NCI-H748 (cell line): ENCODE measurements around the gene BMP2.

Source experiments
- DNase-seq: peaks from one replicate; lab custom pipeline; 2025; ENCODE audit not compliant: unreplicated experiment; lab: John Stamatoyannopoulos, UW

Gene BMP2

DNA sequence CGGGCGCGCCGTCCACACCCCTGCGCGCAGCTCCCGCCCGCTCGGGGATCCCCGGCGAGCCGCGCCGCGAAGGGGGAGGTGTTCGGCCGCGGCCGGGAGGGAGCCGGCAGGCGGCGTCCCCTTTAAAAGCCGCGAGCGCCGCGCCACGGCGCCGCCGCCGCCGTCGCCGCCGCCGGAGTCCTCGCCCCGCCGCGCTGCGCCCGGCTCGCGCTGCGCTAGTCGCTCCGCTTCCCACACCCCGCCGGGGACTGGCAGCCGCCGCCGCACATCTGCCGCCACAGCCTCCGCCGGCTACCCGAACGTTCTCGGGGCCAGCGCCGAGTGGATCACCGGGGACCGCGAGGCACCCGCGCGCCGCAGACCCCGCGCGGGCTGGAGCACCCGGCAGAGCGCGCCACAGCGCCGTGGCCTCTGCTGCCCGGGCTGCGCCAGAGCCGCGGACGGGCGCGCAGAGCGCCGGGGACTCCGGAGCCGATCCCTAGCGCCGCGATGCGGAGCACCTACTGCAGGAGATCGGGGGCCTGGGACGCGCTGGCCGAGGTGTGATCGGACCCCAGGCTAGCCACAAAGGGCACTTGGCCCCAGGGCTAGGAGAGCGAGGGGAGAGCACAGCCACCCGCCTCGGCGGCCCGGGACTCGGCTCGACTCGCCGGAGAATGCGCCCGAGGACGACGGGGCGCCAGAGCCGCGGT is at the start of gene BMP2:
TSS of gene BMP2 (plus strand) at position 151 of the 692 bp plus-strand sequence. CDS start 2,441 bp downstream, outside the sequence.
- DNase-seq = peak; percentile 93

DNA sequence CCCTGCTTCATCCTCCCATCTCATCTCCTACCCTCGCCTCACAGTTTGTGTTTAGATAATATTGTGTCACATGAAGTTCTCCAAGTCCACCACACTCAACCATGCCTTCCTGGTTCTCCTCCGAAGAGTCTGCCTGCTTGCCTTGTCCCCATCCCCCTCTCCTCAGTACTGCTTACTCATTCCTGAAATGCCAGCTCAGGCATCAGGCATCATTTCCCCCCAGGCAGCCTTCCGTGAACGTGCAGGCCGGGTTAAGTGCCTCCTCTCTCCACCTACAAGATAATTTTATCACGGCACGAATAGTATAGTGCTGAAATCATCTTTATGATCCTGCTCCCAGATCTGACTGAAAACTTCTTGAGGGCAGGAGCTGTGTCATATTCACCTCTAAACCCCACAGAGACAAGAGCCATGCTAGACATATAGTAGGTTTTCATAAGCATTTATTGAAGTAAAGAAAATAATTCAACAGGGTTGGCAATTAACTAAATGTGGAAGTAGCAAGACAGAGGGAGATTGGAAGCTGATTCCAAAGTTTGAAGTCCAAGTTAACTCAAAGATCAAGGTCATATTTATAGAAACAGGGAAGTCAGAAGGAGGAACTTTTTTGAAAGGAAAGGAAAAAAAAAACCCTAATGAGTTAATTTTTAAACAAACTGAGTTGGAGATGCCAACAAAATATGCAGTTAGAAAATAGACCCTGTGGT is 48.7 kb upstream of the BMP2 start:
- DNase-seq = no peak

DNA sequence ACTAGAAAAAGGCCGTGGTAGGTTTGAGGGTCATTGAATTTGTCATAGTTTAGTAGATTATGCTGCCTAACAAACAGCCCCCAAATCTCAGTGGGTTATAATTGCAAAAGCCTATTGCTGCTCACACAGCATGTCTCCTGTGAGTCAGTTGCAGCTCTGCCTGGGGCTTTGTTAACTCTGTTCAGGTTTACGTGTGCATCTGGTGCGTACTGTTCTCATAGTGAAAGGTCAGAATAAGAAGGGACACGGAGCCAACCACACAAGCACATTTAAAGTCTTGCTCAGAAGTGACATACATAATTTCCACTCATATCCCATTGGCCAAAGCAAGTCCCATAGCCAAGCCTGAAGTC is 48.1 kb upstream of the BMP2 start:
- no peak for DNase-seq

DNA sequence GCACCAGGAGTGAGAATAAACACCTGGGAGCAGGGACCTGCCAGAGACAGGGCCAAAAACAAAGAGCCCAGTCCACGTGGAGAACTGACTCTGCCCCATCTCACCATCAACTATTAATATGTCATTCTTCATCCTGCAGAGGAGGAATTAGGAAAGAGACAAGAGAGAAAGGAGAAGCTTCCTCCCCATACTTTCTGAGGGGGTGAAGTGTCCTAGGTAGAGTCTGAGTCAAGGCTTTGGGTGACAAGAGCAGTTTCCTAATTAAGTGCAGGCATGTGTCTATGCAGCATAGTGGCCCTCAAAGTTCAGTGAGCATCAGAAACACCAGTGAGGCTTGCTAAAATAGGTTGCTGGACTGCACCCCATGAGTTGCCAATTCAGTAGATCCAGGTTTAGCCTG is 40.7 kb upstream of the BMP2 start:
- DNase-seq = no peak

DNA sequence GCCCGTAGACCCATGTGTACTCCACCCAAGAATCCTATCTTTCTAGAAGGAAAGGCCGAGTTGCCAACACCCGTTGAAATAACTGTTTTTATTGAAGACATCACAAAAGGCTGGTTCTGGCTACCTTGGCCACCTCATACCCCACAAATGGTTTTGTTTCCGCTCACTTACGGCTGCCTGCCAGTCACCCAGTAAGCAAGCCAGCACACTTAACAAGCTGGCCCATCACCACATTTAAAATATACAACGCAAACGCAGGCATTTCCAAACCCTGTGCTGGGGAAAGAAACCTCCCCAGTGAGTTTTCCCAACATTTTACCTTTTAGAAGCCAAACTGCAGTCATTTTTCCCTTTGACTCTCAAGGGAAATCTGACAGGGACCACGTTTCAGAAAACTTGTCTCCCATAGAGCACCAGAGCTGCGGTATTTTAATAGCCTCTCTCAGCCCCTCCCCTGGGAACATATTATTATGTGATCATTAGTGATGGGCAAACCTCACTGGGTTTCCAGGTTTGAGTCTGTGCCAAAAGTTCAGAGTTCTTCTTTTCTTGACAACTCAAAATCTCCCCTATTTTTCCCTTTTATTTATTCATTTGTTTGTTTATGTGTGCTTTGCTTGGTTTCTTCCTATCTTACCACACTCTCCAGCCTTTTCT is 36.7 kb upstream of the BMP2 start:
- no peak for DNase-seq

DNA sequence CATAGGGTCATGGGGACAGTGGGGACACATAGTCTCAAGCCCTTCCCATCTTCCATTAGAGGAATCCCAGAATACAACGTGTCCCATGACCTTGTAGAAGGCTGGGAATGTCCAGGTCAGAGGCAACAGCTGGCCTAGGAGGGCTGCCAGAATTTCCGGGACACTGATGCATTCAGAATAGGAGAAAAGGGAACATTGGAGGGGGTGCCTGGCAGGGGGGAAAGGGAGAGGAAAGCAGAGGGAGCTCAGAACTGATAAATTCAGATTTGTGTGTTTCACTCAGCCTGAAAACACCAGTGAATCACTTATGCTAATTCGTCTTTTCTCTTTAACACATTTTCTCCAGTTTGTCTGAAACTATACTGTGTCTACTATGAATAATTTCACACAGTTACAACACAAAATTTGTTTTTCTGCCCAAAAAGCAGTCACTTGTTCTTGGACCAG is 35.5 kb upstream of the BMP2 start:
- DNase-seq = no peak

DNA sequence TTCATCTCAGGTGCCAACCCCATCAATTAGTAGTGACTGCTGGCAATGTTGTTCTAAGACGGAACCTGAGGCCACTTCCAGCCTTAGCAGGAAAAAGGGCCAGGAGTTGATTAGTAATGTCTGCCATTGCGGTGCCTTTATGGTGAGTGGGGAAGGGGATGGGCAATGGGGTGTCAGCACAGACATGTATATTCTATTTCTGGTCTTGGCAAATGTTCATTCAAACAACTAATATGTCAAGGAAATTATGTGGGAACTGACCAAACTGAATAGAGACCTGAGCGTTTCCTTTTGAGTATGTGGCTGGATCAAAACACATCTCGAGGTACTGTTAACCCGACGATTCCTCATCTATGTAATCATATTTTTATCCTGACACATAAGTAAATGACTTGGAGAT is 34.6 kb upstream of the BMP2 start:
- DNase-seq = no peak

DNA sequence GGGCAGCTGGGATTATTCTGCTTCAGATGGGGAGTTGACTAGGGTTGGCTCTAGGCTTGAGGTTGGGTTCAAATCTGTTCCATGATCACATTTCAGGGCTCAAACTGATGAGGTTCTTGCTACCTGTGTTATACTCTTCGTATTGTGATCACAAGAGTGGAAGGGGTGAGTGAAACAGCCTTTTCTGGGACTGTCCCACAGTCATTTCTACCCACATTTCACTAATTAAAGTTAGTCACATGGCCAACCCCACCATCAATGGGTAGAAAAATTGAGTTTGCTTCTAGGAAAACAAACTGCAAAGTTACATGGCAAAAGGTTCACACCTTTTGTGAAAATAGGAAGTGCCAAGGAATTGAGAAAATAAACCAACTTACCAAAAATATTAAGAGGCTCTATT is 33.5 kb upstream of the BMP2 start:
- no peak for DNase-seq

DNA sequence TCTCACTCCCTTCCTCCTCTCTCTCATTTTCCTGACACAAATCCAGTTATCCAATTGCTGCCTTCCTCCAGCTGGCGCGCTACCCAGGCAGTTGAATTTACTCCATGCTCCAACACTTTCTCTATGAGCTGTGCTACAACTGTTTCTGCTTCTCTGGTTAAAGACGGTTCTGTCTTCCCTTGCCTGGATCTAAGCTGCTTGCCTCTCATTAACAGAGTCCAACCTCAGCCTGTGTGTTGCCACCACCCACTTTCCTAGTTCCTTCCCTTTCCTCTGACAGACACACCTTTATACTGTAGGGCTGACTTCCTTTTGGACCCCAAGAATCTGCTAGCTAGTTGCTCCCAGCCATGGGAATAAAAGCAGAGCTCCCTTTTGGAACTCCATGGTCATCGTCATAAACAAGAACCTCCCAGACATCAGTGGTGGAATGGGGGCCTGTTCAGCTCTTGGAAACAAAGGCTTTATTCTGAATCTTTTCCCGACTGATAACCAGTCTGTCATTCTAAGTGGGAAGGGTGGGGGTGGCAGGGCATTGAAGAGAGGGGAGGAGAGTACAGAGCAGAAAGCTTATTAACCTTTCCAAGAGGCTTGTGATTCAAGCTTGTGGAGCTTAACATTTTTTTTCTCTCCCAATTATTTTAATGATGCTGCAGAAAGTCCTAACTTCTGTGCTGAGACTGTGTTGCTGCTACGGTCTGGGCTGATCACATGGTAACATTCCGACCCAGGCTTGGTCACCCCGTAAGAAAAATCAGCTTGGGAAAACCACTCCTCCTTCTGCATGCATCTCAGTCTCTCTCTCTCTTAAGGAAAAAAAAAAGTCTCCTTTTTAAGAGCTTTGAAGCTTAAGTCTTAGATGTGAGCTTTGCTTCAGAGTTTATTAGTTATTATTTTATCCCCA is 31.3 kb upstream of the BMP2 start:
- no peak for DNase-seq

DNA sequence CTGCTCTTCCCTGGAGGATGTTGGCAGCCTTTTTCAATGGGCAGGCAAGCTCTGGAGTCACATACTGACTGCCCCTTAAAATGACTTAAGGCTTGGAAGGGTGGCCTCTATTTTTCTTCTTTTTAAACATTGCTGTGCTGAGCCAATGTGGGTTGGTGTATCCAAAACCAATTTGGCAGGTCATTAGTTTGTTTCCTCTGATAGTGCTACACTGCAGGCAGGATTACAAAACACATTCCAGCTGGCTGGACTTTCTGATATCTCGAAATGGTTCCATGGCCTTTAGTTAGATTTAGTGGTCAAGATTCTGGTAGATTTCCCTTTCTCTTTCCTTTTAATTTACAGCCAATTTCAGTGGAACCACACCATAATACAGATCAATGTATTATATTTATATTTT is 28.1 kb upstream of the BMP2 start:
- DNase-seq = no peak

DNA sequence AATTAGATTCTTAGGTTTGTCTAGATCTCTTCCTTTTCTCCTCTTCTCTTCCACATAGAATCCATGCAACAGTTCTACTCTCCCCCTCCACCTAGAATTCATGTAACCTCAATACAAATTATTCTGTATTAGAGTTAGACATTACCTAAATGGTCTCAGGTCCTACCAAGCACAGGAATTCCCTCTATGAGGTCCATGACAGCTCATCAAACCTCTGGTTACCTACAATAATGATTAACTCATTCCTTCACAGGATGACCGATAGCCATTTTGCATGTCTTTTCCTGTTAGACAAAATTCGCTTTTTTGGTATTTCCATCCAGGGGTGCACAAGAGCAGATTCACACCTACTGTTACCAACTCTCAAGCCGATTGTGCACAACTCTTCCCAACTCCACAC is 27.4 kb upstream of the BMP2 start:
- no peak for DNase-seq

DNA sequence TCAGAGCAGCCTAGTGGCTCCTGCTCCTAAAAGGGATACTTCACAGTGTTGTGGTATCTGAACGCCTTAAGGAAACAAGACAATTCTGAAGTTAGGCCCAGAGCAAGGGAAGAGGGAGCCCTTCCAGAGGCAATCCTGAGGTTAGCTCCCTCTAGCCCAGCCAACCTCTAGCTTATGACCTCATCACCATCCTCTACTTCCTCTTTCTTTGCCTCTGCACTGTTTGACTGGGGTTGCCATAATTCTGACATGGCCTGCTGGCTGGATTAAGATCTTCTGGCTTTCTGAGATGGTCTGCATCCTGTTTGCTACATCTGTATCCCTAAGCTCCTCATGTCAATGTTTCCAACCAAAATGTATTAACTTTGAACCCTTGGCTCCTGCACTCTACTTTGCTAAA is 23.3 kb upstream of the BMP2 start:
- DNase-seq = no peak

DNA sequence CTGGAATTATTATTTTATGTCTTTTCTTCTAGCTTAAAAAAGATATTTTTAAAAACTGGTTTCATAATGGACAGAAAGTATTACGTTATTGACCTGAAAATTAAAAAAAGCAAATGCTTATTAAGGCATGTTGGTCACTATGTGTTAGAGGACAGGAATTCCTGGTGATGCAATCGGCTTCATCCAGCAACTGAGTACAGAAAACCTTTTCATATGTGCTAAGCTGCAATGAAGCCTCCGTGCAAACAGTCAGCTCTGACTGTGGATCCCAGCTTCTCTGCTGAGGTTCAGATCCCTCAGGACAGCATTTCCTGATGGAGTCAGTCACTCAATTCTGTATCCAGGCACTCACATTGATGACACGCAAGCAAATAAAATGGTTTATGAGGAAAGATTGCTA is 22.7 kb upstream of the BMP2 start:
- DNase-seq = no peak

DNA sequence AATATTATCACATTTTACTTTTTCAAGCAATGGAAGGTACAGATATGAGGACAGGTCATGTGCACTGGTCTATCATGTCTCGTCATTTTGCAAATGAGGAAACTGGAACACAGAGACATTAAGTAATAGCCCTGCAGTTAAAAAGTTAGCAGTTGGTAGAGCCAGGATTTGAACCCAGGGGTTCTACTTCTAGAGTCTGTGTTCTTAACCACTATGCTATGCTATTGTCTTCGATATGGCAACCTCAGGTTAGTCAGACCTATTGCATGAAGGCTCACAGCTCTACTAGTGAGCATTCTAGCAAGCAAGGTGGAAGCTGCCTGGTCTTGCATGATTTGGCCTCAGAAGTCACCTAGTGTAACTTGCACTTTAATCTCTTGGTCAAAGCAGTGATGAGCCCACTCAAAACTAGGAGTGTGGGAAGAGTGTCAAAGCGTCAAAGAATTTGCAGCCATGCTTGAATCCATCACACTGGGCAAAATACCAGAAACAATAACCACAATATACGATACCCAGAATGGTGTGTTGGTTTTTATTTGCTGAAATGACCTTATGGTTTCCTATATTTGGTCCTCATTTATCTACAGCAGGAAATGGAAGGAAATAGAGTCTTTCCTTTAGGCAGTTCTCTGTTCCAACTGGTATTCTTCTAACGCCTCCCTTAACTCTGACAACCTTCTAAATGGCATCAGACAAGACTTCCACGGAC is 20.4 kb upstream of the BMP2 start:
- peak; percentile 53 for DNase-seq

DNA sequence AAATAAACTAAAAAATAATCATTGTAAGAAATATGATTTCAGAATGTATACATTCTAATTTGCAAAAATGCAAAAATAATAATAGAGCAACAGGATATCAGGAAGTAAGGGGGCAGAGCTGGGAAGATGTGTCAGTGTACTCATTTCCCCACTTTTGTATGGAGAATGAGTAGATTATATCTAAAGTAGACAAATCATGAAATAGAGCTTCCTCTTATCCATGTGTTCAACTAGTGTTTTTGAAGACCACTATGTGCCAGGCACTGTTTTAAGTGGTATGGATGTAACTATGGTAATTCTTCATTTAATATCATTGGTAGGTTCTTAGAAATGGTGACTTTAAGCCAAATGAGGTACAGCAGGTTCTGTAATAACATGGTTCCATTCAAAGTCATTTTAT is 17.0 kb upstream of the BMP2 start:
- no peak for DNase-seq

DNA sequence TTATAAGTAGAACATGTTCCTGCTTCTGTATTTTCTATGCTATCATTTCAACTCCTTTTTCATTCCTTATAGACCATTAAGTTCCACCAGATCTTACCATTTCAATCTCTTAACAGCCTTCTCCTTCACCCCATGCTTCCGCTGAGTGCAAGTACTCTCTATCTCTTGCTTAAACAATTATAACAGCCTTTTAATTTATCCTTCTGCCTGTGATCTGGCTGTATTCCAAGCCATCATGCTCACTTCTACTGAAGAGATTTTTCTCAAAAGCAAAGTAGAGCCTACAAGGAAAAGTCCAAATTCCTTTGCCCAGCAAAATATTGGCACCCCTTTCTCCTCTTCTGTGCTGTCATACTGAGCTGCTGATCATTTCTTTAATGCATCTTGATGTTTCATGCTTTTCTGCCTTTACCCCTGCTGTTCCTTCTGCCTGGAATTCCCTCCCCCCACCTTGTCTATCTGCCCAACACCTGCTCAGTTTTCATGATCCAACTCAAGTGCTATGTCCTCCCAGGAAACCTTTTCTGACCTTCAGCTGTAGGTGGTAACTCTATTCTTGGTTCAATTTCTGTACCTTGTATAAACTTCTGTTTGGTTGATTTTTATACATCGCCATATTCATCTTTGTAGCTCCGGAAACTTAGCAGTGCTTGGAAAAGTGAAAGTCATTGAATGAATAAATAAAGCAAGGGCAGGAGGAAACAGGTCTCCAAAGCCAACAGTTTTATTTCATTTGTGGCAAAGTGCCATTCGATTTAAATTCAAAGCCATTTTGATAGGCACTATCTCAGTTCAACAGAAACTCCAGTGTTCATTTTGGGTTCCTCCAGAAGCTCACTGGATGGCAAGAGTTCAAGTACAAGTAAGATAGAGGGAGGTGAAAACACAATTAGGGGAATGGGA is 10.5 kb upstream of the BMP2 start:
- DNase-seq = peak; percentile 82

DNA sequence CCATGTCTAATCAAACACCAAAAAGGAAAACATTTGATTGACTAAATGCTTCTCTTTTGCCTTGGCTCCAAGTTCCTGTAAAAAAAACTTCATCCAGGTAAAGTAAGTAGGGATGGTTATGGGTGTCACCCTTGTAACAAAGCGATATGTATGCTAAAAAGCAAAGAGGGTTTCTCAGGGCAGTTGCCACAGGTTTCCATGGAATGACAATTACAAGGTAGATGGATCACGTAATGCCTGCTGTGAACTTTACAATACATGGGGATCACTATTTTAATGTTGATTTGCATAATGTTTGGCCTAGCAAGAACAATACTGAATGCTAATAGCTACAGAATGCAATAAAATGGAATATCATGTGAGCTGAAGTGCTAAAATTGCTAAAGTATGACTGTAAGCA is 2.9 kb upstream of the BMP2 start:
- DNase-seq = no peak

DNA sequence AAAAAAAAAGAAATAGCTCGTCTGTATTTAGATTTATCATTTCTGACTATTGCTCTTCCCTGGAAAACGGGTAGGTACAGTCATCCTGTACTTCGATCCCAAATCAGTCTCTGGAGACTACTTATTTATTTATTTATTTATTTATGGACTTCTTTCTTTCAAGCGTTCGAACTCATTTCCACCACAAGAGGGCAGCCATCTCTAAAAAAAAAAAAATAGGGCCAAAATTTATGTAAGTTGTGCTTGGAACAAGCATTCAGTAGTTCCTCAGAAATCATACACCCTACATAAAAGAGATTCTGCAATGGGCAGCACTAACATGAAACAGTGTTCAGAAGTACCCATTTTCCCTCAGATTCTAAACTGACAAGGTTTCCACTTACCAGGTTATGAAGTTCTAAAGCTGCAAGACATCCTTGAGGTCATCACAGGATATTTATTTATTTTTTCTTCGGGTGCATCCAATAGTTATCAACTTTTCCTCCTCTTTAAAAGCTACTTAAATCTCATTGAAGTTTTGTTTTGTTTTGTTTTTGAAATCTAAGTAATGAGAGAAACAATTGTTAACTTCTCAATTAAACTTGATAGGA is 1.9 kb upstream of the BMP2 start:
- peak; percentile 84 for DNase-seq

DNA sequence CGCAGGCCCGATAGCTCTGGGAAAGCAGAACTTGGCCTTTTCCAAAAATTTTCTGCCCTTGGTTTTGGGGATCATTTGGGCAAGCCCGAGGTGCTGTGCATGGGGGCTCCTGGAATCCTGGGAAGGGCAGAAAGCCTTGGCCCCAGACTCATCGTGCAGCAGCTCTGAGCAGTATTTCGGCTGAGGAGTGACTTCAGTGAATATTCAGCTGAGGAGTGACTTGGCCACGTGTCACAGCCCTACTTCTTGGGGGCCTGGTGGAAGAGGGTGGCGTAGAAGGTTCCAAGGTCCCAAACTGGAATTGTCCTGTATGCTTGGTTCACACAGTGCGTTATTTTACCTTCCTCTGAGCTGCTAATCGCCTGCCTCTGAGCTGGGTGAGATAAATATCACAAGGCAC is 1.1 kb upstream of the BMP2 start:
- DNase-seq = no peak
